Measurements from ENCODE around the gene LRGUK. TPM values are rescaled to one million over a fixed set of nuclear protein-coding genes. Genes with fewer than 3 reads are reported as not detected.

LRGUK gene
- total RNA-seq, 4 donors from 2014 or later, result 0.48 to 9.4 (median 3.3) TPM

- no peak overlapping the region for H3K4me3 ChIP-seq
- TF ChIP-seq POLR2A (IDR thresholded peaks at IDR 0.05), result no peak
- no peak for TF ChIP-seq POLR2AphosphoS5 (IDR thresholded peaks at IDR 0.05)
- TF ChIP-seq EP300 (IDR thresholded peaks at IDR 0.05; ENCODE audit: low read depth), result no peak
- no peak for TF ChIP-seq CTCF (IDR thresholded peaks at IDR 0.05)
- in situ Hi-C loops (cut with MboI; ENCODE audit: low pct_ligation_motif_present in 1 of 4, low pct_unique_long_range_greater_than_20kb in 1 of 4, low sequenced_read_pairs in 3 of 4), result no loop called here
Observed at GRCh38 chr7:134284011-134284410, 156.9 kb downstream of the LRGUK start.

GRCh38 chr7:134284952-134285351 is 157.8 kb downstream of the LRGUK start:
- H3K27me3 ChIP-seq, result no peaks in the 10 kb centered on the region
- DNase-seq, result no peak
- no peaks in the 10 kb centered on the region for H3K9me3 ChIP-seq
- no peak overlapping the region for H3K4me3 ChIP-seq
- in situ Hi-C loops (cut with MboI; ENCODE audit: low pct_ligation_motif_present in 1 of 4, low pct_unique_long_range_greater_than_20kb in 1 of 4, low sequenced_read_pairs in 3 of 4), result no loop called here
- no peak overlapping the region for H3K27ac ChIP-seq
- intact Hi-C loops (cut with DNase I; ENCODE audit: low total_unique reads), result no loop called here
- H3K4me1 ChIP-seq, result no peaks in the 10 kb centered on the region
- 74% methylated on average over 3 of the region's 3 CpGs; no CpG with 5 or more reads in 1 of the 2 donors for WGBS, 2 donors (ENCODE audit: low coverage in 1 of 2)
- H3K36me3 ChIP-seq, result no peaks in the 10 kb centered on the region
- TF ChIP-seq POLR2AphosphoS5 (IDR thresholded peaks at IDR 0.05) (no peak), CTCF (IDR thresholded peaks at IDR 0.05) (no peak), EP300 (IDR thresholded peaks at IDR 0.05; ENCODE audit: low read depth) (no peak), POLR2A (IDR thresholded peaks at IDR 0.05) (no peak)

More at GRCh38 chr7:134284011-134284410, 156.9 kb downstream of the LRGUK start:
- intact Hi-C loops (cut with DNase I; ENCODE audit: low total_unique reads), result no loop called here
- Histone ChIP-seq H3K9me3 (no peaks in the 10 kb centered on the region), H3K36me3 (no peaks in the 10 kb centered on the region), H3K27ac (no peak overlapping the region), H3K4me1 (no peaks in the 10 kb centered on the region), H3K27me3 (no peaks in the 10 kb centered on the region)
- 61 to 74% methylated on average over 6 of the region's 6 CpGs for WGBS, 2 donors (ENCODE audit: low coverage in 1 of 2)
- DNase-seq, result no peak

- Histone ChIP-seq H3K9me3 (no peaks in the 10 kb centered on the region), H3K4me1 (no peaks in the 10 kb centered on the region), H3K36me3 (no peaks in the 10 kb centered on the region), H3K27ac (no peak overlapping the region), H3K4me3 (no peak overlapping the region), H3K27me3 (no peaks in the 10 kb centered on the region)
- in situ Hi-C loops (cut with MboI; ENCODE audit: low pct_ligation_motif_present in 1 of 4, low pct_unique_long_range_greater_than_20kb in 1 of 4, low sequenced_read_pairs in 3 of 4), result no loop called here
- intact Hi-C loops (cut with DNase I; ENCODE audit: low total_unique reads), result no loop called here
- TF ChIP-seq POLR2A (IDR thresholded peaks at IDR 0.05) (no peak), CTCF (IDR thresholded peaks at IDR 0.05) (no peak), POLR2AphosphoS5 (IDR thresholded peaks at IDR 0.05) (no peak), EP300 (IDR thresholded peaks at IDR 0.05; ENCODE audit: low read depth) (no peak)
- 74 to 85% methylated on average over 7 to 12 of the region's 12 CpGs for WGBS, 2 donors (ENCODE audit: low coverage in 1 of 2)
- no peak for DNase-seq
Observed at GRCh38 chr7:134287916-134288659, 160.9 kb downstream of the LRGUK start.

- TF ChIP-seq EP300 (IDR thresholded peaks at IDR 0.05; ENCODE audit: low read depth) (no peak), POLR2A (IDR thresholded peaks at IDR 0.05) (no peak), POLR2AphosphoS5 (IDR thresholded peaks at IDR 0.05) (no peak), CTCF (IDR thresholded peaks at IDR 0.05) (no peak)
- H3K4me3 ChIP-seq, result no peak overlapping the region
- H3K4me1 ChIP-seq, result no peaks in the 10 kb centered on the region
- no peaks in the 10 kb centered on the region for H3K36me3 ChIP-seq
- 76 to 84% methylated on average over 7 of the region's 7 CpGs for WGBS, 2 donors (ENCODE audit: low coverage in 1 of 2)
- H3K27ac ChIP-seq, result no peak overlapping the region
- H3K9me3 ChIP-seq, result no peaks in the 10 kb centered on the region
- in situ Hi-C loops (cut with MboI; ENCODE audit: low pct_ligation_motif_present in 1 of 4, low pct_unique_long_range_greater_than_20kb in 1 of 4, low sequenced_read_pairs in 3 of 4) (no loop called here), intact Hi-C loops (cut with DNase I; ENCODE audit: low total_unique reads) (no loop called here)
- H3K27me3 ChIP-seq, result no peaks in the 10 kb centered on the region
- no peak for DNase-seq
Observed at GRCh38 chr7:134289423-134289822, 162.3 kb downstream of the LRGUK start.

All from transverse colon (tissue), 4 donors.